GM13977 (cell line): ENCODE measurements around the gene ZNF580.

Experiments used
- DNase-seq: peaks from one replicate; pipeline ENCODE4 v3.0.0; 2012; ENCODE audit warnings: low spot score
- in situ Hi-C: fragments of 300-500 bp; cut with MboI; formaldehyde crosslinking; loops from one replicate; pipeline ENCODE4 v1.12.0; 2022; ENCODE audit warnings: low sequenced_read_pairs, low pct_unique_long_range_greater_than_20kb, mixed read lengths, inconsistent platforms; ENCODE audit not compliant: unreplicated experiment
- TF ChIP-seq, protein P1 (sequence below): IDR thresholded peaks from 2 replicates; pipeline ENCODE4 v1.5.1; 2012; ENCODE audit warnings: mild to moderate bottlenecking, control low read depth; ENCODE audit not compliant: insufficient read depth; ENCODE audit errors: extremely low read depth, missing control alignments

Gene ZNF580

DNA sequence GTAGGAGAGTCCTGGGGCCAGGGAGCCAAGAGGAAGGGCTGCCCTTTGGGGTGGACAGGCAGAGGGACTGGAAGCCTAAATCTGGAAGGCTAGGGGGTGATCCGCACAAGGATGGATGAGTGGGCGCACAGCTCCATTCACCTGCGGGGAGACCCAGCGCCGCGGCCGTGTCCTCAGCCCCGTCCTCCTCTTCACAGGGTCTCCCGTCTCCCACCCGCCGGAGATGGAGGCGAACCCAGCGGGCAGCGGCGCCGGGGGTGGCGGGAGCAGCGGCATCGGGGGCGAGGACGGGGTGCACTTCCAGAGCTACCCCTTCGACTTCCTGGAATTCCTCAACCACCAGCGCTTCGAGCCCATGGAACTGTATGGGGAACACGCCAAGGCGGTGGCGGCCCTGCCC, 27.4 kb upstream of the ZNF580 start:
- DNase-seq = no peak
- in situ Hi-C loops = loop anchor here (25.0 kb wide), 1 partner anchor 1151 kb away; the partner anchor contains the start of genes CDC42EP5 and LENG9
- TF ChIP-seq, protein P1, sequence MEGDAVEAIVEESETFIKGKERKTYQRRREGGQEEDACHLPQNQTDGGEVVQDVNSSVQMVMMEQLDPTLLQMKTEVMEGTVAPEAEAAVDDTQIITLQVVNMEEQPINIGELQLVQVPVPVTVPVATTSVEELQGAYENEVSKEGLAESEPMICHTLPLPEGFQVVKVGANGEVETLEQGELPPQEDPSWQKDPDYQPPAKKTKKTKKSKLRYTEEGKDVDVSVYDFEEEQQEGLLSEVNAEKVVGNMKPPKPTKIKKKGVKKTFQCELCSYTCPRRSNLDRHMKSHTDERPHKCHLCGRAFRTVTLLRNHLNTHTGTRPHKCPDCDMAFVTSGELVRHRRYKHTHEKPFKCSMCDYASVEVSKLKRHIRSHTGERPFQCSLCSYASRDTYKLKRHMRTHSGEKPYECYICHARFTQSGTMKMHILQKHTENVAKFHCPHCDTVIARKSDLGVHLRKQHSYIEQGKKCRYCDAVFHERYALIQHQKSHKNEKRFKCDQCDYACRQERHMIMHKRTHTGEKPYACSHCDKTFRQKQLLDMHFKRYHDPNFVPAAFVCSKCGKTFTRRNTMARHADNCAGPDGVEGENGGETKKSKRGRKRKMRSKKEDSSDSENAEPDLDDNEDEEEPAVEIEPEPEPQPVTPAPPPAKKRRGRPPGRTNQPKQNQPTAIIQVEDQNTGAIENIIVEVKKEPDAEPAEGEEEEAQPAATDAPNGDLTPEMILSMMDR = no peak

DNA sequence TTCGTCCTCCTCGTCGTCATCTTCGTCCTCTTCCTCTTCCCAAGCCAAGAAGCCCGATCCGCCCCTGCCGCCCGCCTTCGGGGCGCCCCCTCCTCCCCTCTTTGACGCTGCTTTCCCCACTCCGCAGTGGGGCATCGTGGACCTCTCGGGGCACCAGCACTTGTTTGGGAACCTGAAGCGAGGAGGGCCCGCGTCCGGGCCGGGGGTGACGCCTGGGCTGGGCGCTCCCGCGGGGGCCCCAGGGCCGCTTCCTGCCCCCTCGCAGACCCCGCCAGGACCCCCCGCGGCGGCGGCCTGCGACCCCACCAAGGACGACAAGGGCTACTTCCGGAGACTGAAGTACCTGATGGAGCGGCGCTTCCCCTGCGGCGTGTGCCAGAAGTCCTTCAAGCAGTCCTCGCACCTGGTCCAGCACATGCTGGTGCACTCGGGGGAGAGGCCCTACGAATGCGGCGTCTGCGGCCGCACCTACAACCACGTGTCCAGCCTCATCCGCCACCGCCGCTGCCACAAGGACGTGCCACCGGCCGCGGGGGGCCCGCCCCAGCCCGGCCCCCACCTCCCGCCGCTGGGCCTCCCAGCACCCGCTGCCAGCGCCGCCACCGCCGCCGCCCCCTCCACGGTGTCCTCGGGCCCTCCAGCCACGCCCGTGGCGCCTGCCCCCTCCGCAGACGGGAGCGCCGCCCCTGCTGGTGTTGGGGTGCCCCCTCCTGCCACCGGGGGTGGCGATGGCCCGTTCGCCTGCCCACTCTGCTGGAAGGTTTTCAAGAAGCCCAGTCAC, 26.7 kb upstream of the ZNF580 start:
- in situ Hi-C loops = loop anchor here (25.0 kb wide), 1 partner anchor 1152 kb away; the partner anchor contains the start of genes CDC42EP5 and LENG9
- DNase-seq = no peak
- TF ChIP-seq, protein P1 = no peak

DNA sequence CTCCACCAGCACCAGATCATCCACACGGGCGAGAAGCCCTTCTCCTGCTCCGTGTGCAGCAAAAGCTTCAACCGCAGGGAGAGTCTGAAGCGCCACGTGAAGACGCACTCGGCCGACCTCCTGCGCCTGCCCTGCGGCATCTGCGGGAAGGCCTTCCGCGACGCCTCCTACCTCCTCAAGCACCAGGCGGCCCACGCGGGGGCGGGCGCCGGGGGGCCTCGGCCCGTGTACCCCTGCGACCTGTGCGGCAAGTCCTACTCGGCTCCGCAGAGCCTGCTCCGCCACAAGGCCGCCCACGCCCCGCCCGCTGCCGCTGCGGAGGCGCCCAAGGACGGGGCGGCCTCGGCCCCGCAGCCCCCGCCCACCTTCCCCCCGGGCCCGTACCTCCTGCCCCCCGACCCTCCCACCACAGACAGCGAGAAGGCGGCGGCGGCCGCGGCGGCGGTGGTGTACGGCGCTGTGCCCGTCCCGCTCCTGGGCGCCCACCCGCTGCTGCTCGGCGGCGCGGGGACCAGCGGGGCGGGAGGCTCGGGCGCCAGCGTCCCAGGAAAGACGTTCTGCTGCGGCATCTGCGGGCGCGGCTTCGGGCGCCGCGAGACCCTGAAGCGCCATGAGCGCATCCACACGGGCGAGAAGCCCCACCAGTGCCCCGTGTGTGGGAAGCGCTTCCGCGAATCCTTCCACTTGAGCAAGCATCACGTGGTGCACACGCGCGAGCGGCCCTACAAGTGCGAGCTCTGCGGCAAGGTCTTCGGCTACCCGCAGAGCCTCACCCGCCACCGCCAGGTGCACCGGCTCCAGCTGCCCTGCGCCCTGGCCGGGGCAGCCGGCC, 25.9 kb upstream of the ZNF580 start:
- TF ChIP-seq, protein P1 = no peak
- DNase-seq = no peak
- in situ Hi-C loops = loop anchor here (25.0 kb wide), 1 partner anchor 1153 kb away; the partner anchor contains the start of genes CDC42EP5 and LENG9

DNA sequence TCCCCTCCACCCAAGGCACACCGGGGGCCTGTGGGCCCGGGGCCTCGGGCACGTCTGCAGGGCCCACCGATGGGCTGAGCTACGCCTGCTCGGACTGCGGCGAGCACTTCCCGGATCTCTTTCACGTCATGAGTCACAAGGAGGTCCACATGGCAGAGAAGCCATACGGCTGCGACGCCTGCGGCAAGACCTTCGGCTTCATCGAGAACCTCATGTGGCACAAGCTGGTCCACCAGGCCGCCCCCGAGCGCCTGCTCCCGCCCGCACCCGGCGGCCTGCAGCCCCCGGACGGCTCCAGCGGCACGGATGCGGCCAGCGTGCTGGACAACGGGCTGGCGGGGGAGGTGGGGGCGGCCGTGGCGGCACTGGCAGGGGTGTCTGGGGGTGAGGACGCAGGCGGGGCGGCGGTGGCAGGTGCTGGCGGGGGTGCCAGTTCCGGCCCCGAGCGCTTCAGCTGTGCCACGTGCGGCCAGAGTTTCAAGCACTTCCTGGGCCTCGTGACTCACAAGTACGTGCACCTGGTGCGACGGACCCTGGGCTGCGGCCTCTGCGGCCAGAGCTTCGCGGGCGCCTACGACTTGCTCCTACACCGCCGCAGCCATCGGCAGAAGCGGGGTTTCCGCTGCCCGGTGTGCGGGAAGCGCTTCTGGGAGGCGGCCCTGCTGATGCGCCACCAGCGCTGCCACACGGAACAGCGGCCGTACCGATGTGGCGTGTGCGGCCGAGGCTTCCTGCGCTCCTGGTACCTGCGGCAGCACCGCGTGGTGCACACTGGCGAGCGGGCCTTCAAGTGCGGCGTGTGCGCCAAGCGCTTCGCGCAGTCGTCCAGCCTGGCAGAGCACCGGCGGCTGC, 25.0 kb upstream of the ZNF580 start:
- DNase-seq = no peak
- TF ChIP-seq, protein P1 = no peak
- in situ Hi-C loops = loop anchor here (25.0 kb wide), 1 partner anchor 1153 kb away; the partner anchor contains the start of genes CDC42EP5 and LENG9

DNA sequence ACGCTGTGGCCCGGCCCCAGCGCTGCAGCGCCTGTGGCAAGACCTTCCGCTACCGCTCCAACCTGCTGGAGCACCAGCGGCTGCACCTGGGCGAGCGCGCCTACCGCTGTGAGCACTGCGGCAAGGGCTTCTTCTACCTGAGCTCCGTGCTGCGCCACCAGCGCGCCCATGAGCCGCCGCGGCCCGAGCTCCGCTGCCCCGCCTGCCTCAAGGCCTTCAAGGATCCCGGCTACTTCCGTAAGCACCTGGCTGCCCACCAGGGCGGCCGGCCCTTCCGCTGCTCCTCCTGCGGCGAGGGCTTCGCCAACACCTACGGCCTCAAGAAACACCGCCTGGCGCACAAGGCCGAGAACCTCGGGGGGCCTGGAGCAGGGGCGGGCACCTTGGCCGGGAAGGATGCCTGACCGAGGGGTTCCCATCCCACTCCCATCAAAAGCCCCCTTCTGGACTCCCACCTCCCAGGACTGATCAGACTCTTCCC, 24.4 kb upstream of the ZNF580 start:
- TF ChIP-seq, protein P1 = no peak
- DNase-seq = no peak
- in situ Hi-C loops = loop anchor here (25.0 kb wide), 1 partner anchor 1154 kb away; the partner anchor contains the start of genes CDC42EP5 and LENG9

DNA sequence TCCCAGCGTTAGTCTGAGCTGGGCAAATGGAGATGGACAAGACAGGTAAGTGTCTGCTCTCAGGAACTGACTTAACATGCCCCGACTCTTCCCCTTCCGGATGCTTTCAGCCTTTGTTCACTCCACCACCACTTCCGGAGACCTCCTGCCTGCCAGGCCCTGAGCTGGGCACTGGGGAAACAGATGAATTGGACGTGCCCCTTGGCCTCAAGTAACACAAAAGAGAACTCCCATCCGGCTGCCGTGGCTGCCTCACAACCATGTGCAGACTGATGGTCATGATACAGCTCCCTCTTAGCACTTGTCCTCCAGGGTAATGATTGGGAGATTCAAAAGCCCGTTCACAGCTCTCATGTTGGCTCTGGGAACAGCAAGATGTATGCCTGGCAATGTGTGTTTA, 23.4 kb upstream of the ZNF580 start:
- TF ChIP-seq, protein P1 = no peak
- DNase-seq = no peak
- in situ Hi-C loops = loop anchor here (25.0 kb wide), 1 partner anchor 1155 kb away; the partner anchor contains the start of genes CDC42EP5 and LENG9
